Measurements from ENCODE around the gene WDFY1.

DNA sequence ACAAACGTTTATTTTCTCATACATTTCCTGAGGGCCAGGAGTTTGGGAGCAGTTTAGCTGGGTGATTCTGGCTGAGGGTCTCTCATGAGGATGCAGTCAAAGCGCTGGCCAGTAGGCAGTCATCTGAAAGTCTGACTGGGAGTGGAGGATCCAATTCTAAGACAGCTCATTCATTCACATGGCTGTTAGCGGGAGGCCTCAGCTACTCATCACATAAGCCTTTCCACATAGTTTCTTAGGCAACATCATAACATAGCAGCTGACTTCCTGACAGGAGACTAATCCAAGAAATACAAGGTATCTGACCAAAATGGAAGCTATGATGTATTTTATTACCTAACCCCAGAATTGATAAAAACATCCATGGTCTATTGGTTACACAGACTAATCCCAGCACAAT, 9.3 kb upstream of the WDFY1 start:
- TF ChIP-seq, protein P1, sequence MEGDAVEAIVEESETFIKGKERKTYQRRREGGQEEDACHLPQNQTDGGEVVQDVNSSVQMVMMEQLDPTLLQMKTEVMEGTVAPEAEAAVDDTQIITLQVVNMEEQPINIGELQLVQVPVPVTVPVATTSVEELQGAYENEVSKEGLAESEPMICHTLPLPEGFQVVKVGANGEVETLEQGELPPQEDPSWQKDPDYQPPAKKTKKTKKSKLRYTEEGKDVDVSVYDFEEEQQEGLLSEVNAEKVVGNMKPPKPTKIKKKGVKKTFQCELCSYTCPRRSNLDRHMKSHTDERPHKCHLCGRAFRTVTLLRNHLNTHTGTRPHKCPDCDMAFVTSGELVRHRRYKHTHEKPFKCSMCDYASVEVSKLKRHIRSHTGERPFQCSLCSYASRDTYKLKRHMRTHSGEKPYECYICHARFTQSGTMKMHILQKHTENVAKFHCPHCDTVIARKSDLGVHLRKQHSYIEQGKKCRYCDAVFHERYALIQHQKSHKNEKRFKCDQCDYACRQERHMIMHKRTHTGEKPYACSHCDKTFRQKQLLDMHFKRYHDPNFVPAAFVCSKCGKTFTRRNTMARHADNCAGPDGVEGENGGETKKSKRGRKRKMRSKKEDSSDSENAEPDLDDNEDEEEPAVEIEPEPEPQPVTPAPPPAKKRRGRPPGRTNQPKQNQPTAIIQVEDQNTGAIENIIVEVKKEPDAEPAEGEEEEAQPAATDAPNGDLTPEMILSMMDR (IDR thresholded peaks at IDR 0.05) = no peak
- no peak for TF ChIP-seq POLR2A (IDR thresholded peaks at IDR 0.05)
